ENCODE measurements around the gene GGA1. TPM values are rescaled to one million over a fixed set of nuclear protein-coding genes. Genes with fewer than 3 reads are reported as not detected.
"Not testable (repeated sequence)": the region's sequence is repeated elsewhere in the genome, so short reads cannot be mapped to it uniquely, and the experiment has no call there.

Gene GGA1
- total RNA-seq, 2 experiments from 2014 or later, result 55.4 to 66.6 TPM

DNA sequence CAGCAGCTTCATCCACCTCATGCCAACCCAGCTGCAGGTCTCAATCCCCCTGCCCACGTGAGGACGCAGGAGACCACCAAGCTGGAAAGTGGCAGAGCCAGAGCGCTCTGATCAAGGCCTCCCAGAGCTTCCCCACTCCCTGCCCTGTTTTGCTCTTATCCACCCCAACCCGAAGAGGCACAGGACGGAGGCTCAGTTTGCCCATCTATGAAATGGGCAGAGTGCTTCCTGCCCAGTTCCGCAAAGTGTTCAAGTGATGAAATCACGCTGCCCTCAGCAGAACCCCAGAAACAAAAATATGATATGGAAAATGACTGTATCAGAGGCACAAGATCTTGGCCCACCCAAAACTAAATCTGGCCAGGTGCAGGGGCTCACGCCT, 36.7 kb upstream of the GGA1 start:
- Mint-ChIP-seq H3K27me3 (no peaks in the 10 kb centered on the region), H3K4me3 (no peak overlapping the region), H3K4me1 (peaks cover 8% of the 10 kb centered on the region), H3K9me3 (ENCODE audit: low read depth) (no peaks in the 10 kb centered on the region), H3K27ac (no peak overlapping the region), H3K36me3 (ENCODE audit: low read depth) (no peaks in the 10 kb centered on the region)
- CTCF ChIA-PET, result interaction anchor here (1.8 kb wide), 1 partner anchor 32 kb away, joined by 4 read pairs; no protein-coding TSS in a partner anchor
- DNase-seq (no peak), ATAC-seq (no peak)
- POLR2A ChIA-PET, result no interaction called here
- intact Hi-C loops (cut with DNase I, micrococcal nuclease), result no loop called here

GRCh38 chr22:37575490-37576003, 33.1 kb upstream of the GGA1 start:
- intact Hi-C loops (cut with DNase I, micrococcal nuclease), result no loop called here
- Mint-ChIP-seq H3K36me3 (ENCODE audit: low read depth) (no peaks in the 10 kb centered on the region), H3K27ac (no peak overlapping the region), H3K9me3 (ENCODE audit: low read depth) (no peaks in the 10 kb centered on the region), H3K27me3 (no peaks in the 10 kb centered on the region), H3K4me1 (peaks cover 9% of the 10 kb centered on the region), H3K4me3 (no peak overlapping the region)
- CTCF ChIA-PET, result interaction anchor here (0.9 to 1.7 kb wide), 6 partner anchors 8 to 36 kb away, joined by 3 to 5 read pairs (median 3); no protein-coding TSS in a partner anchor
- POLR2A ChIA-PET, result no interaction called here
- no peak for ATAC-seq
- DNase-seq, result no peak

DNA sequence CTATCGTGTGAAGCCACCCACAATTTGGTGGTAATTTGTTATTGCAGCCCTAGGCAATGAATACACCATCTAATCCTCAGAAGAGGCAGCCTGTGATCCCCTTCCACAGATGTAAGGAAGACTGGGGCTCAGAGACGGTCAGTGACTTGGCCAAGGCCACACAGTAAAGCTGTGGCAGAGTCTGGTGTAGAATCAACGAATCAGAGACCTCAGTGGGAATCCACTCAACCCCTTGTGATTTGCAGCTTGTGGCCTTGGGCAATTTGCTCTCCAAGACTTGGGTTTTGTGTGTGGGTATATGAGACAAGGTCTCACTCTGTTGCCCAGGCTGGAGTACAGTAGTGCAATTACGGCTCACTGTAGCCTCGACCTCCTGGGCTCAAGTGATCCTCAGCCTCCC, 30.6 kb upstream of the GGA1 start:
- peaks cover 12% of the 10 kb centered on the region for H3K4me1 Mint-ChIP-seq
- no peak for DNase-seq
- intact Hi-C loops (cut with DNase I, micrococcal nuclease), result no loop called here
- no peaks in the 10 kb centered on the region for H3K9me3 Mint-ChIP-seq (ENCODE audit: low read depth)
- POLR2A ChIA-PET, result no interaction called here
- H3K27ac Mint-ChIP-seq, result no peak overlapping the region
- H3K4me3 Mint-ChIP-seq, result no peak overlapping the region
- CTCF ChIA-PET, result interaction anchor here (0.6 to 5.2 kb wide), 3 partner anchors 11 to 26 kb away, joined by 4 to 32 read pairs (median 18); no protein-coding TSS in a partner anchor
- no peak for ATAC-seq
- H3K36me3 Mint-ChIP-seq (ENCODE audit: low read depth), result no peaks in the 10 kb centered on the region
- no peaks in the 10 kb centered on the region for H3K27me3 Mint-ChIP-seq

DNA sequence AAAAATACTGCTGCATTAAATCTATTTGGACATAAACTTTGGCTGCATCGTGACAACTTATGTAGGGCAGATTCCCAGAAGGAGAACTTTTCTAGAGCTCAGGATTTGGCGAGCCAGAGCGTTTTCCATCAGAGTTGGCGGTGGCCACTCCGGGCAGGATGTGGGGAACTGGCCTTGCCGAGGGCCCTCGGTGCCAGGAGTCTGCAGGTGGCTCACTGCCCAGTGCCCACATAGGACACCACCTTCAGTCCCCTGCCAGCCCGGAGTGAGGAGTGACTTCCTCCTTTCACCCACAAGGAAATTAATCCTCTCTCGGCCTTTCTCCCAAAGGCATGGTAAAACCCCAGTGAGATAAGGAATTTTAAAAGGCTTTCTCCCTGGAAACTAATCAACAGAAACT, 27.1 kb upstream of the GGA1 start:
- H3K4me3 Mint-ChIP-seq, result no peak overlapping the region

GRCh38 chr22:37582526-37582925, 26.1 kb upstream of the GGA1 start:
- H3K27me3 Mint-ChIP-seq, result no peaks in the 10 kb centered on the region
- peaks cover 12% of the 10 kb centered on the region for H3K4me1 Mint-ChIP-seq
- ATAC-seq (no peak), DNase-seq (no peak)
- CTCF ChIA-PET, result interaction anchor here (0.6 to 1.7 kb wide), 2 partner anchors 9 to 10 kb away, joined by 4 to 9 read pairs; no protein-coding TSS in a partner anchor
- no peaks in the 10 kb centered on the region for H3K9me3 Mint-ChIP-seq (ENCODE audit: low read depth)
- H3K27ac Mint-ChIP-seq, result no peak overlapping the region
- intact Hi-C loops (cut with DNase I, micrococcal nuclease), result no loop called here
- no peaks in the 10 kb centered on the region for H3K36me3 Mint-ChIP-seq (ENCODE audit: low read depth)
- POLR2A ChIA-PET, result interaction anchor here (0.6 kb wide), 1 partner anchor 15 kb away, joined by 3 read pairs; no protein-coding TSS in a partner anchor
- H3K4me3 Mint-ChIP-seq, result no peak overlapping the region

More for the DNA sequence above, 27.1 kb upstream of the GGA1 start:
- intact Hi-C loops (cut with DNase I, micrococcal nuclease), result no loop called here
- H3K9me3 Mint-ChIP-seq (ENCODE audit: low read depth), result no peaks in the 10 kb centered on the region
- H3K4me1 Mint-ChIP-seq, result peaks cover 12% of the 10 kb centered on the region
- ChIA-PET POLR2A (no interaction called here), CTCF (interaction anchor here (1.7 to 5.2 kb wide), 2 partner anchors 11 to 15 kb away, joined by 9 to 32 read pairs; no protein-coding TSS in a partner anchor)
- no peaks in the 10 kb centered on the region for H3K27me3 Mint-ChIP-seq
- no peaks in the 10 kb centered on the region for H3K36me3 Mint-ChIP-seq (ENCODE audit: low read depth)
- DNase-seq (no peak), ATAC-seq (no peak)
- no peak overlapping the region for H3K27ac Mint-ChIP-seq

GRCh38 chr22:37588546-37589215, 20.0 kb upstream of the GGA1 start:
- H3K4me3 Mint-ChIP-seq, result no peak overlapping the region
- no peak for ATAC-seq
- no peaks in the 10 kb centered on the region for H3K27me3 Mint-ChIP-seq
- no peak for DNase-seq
- intact Hi-C loops (cut with DNase I, micrococcal nuclease), result no loop called here
- H3K27ac Mint-ChIP-seq, result no peak overlapping the region
- ChIA-PET POLR2A (no interaction called here), CTCF (interaction anchor here (1.3 to 4.9 kb wide), 4 partner anchors 15 to 49 kb away, joined by 4 to 79 read pairs (median 66); no protein-coding TSS in a partner anchor)
- no peaks in the 10 kb centered on the region for H3K36me3 Mint-ChIP-seq (ENCODE audit: low read depth)
- peaks cover 10% of the 10 kb centered on the region for H3K4me1 Mint-ChIP-seq
- no peaks in the 10 kb centered on the region for H3K9me3 Mint-ChIP-seq (ENCODE audit: low read depth)

GRCh38 chr22:37589636-37590035, 19.0 kb upstream of the GGA1 start:
- H3K36me3 Mint-ChIP-seq (ENCODE audit: low read depth), result no peaks in the 10 kb centered on the region

DNA sequence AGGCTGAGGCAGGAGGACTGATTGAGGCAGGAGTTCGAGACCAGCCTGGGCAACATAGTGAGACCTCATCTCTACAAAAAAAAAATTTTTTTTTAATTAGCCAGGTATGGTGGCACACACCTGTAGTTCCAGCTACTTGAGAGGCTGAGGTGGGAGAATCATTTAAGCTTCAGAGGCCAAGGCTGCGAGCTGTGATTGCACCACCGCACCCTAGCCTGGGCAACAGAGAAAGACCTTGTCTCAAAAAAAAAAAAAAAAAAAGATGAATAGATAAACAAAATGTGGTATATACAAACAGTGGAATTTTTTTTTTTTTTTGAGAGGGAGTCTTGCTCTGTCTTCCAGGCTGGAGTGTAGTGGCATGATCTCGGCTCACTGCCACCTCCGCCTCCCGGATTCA, 17.6 kb upstream of the GGA1 start:
- ATAC-seq; H3K4me3 Mint-ChIP-seq; H3K9me3 Mint-ChIP-seq (ENCODE audit: low read depth); DNase-seq; intact Hi-C loops (cut with DNase I, micrococcal nuclease); H3K36me3 Mint-ChIP-seq (ENCODE audit: low read depth); H3K27ac Mint-ChIP-seq; H3K27me3 Mint-ChIP-seq: not testable (repeated sequence)
- ChIA-PET CTCF (interaction anchor here (0.7 to 4.9 kb wide), 8 partner anchors 12 to 163 kb away, joined by 3 to 79 read pairs (median 12); partner anchors contain the start of genes GGA1 and LGALS2), POLR2A (interaction anchor here (0.8 kb wide), 1 partner anchor 29 kb away, joined by 12 read pairs; no protein-coding TSS in a partner anchor)
- peaks cover 10% of the 10 kb centered on the region for H3K4me1 Mint-ChIP-seq

More at GRCh38 chr22:37589636-37590035, 19.0 kb upstream of the GGA1 start:
- Mint-ChIP-seq H3K9me3 (ENCODE audit: low read depth) (no peaks in the 10 kb centered on the region), H3K27ac (peak overlapping the region; percentile 19), H3K4me1 (peaks cover 10% of the 10 kb centered on the region), H3K27me3 (no peaks in the 10 kb centered on the region), H3K4me3 (no peak overlapping the region)
- DNase-seq (no peak), ATAC-seq (no peak)
- ChIA-PET CTCF (interaction anchor here (1.0 to 4.9 kb wide), 8 partner anchors 10 to 118 kb away, joined by 3 to 79 read pairs (median 5); partner anchors contain the start of gene LGALS2), POLR2A (no interaction called here)
- intact Hi-C loops (cut with DNase I, micrococcal nuclease), result no loop called here

GRCh38 chr22:37591823-37592404, 16.7 kb upstream of the GGA1 start:
- H3K27ac Mint-ChIP-seq, result peak overlapping the region; percentile 84
- no peaks in the 10 kb centered on the region for H3K36me3 Mint-ChIP-seq (ENCODE audit: low read depth)
- H3K27me3 Mint-ChIP-seq, result no peaks in the 10 kb centered on the region
- intact Hi-C loops (cut with DNase I, micrococcal nuclease), result loop anchor here (1.0 kb wide), 5 partner anchors 15 to 108 kb away; no protein-coding TSS in a partner anchor
- no peak for ATAC-seq
- peaks cover 10% of the 10 kb centered on the region for H3K4me1 Mint-ChIP-seq
- POLR2A ChIA-PET, result interaction anchor here (0.6 to 1.2 kb wide), 4 partner anchors 15 to 975 kb away, joined by 3 to 9 read pairs (median 3); partner anchors contain the start of gene GGA1
- peak overlapping the region; percentile 76 for H3K4me3 Mint-ChIP-seq
- no peaks in the 10 kb centered on the region for H3K9me3 Mint-ChIP-seq (ENCODE audit: low read depth)
- CTCF ChIA-PET, result interaction anchor here (0.6 to 4.9 kb wide), 38 partner anchors 9 to 659 kb away, joined by 3 to 79 read pairs (median 4); partner anchors contain the start of genes CDC42EP1, GGA1, LGALS2 and NOL12
- DNase-seq, result no peak

DNA sequence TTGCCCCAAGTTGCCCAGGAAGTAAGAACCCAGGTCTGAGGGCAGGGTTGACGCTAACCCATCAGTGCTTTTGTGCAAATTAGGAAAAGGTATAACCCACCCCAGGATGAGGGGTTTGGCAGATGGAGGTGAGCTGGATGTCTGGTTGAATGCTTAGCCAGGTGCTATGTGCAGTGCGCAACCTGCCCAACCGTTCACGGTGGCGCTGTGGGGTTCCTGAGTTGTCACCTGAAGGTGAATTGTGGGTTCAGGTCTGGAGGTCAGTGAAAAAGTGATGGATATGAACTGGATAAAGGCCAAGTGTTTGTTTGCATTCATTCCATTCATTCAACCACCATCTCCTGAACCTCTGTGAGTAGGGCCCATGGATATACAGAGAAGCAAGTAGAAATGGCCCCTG, 14.4 kb upstream of the GGA1 start:
- no peaks in the 10 kb centered on the region for H3K36me3 Mint-ChIP-seq (ENCODE audit: low read depth)
- H3K9me3 Mint-ChIP-seq (ENCODE audit: low read depth), result no peaks in the 10 kb centered on the region
- ATAC-seq (no peak), DNase-seq (no peak)
- peaks cover 10% of the 10 kb centered on the region for H3K4me1 Mint-ChIP-seq
- intact Hi-C loops (cut with DNase I, micrococcal nuclease), result no loop called here
- H3K27me3 Mint-ChIP-seq, result no peaks in the 10 kb centered on the region
- H3K27ac Mint-ChIP-seq, result no peak overlapping the region
- ChIA-PET CTCF (interaction anchor here (0.7 kb wide), 1 partner anchor 26 kb away, joined by 3 read pairs; no protein-coding TSS in a partner anchor), POLR2A (no interaction called here)
- H3K4me3 Mint-ChIP-seq, result no peak overlapping the region

DNA sequence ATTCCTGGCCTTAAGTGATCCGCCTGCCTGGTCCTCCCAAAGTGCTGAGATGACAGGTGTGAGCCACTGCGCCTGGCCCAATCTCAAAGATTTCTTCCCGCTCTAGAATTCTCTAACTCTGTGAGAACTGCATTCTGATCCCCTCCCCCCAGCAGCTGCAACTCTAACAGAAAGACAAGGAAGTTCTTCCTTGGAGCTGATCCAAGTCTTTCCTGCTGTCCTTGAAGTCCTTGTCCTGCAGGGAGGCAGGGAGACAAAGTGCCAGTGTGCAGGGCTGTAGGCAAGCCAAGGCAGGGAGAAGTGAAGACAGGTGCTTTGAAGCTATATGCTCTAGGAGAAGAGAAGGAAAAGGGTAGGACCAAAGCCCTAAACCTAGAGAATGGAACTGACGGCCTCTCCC, 9.5 kb upstream of the GGA1 start:
- no peak overlapping the region for H3K4me3 Mint-ChIP-seq
- CTCF ChIA-PET, result interaction anchor here (1.1 to 2.6 kb wide), 2 partner anchors 32 to 76 kb away, joined by 4 to 8 read pairs; partner anchors contain the start of gene LGALS1

More for the DNA sequence above, 9.5 kb upstream of the GGA1 start:
- POLR2A ChIA-PET, result interaction anchor here (0.7 kb wide), 1 partner anchor 65 kb away, joined by 3 read pairs; no protein-coding TSS in a partner anchor
- intact Hi-C loops (cut with DNase I, micrococcal nuclease), result no loop called here
- Mint-ChIP-seq H3K27me3 (no peaks in the 10 kb centered on the region), H3K36me3 (ENCODE audit: low read depth) (no peaks in the 10 kb centered on the region), H3K27ac (no peak overlapping the region), H3K4me1 (peaks cover 7% of the 10 kb centered on the region), H3K9me3 (ENCODE audit: low read depth) (no peaks in the 10 kb centered on the region)
- no peak for ATAC-seq
- DNase-seq, result no peak

Measured in activated CD4-positive, alpha-beta T cell treated with anti-CD3 and anti-CD28 coated beads for 36 hours (primary cell).